ENCODE measurements around the gene DSCAM. TPM values are rescaled to one million over a fixed set of nuclear protein-coding genes. Genes with fewer than 3 reads are reported as not detected.

The DSCAM gene
- total RNA-seq, 1 experiment from 2014 or later: 0.13 TPM

GRCh38 chr21:40300300-40300699 is 546.7 kb downstream of the DSCAM start:
- H3K4me3 Mint-ChIP-seq: no peak overlapping the region
- peak; percentile 21 for DNase-seq (ENCODE audit: low spot score)
- no peak; the same call in 1 of the 2 replicates for ATAC-seq
- CTCF ChIA-PET: no interaction called here
- H3K4me1 Mint-ChIP-seq: no peaks in the 10 kb centered on the region
- POLR2A ChIA-PET: no interaction called here
- peaks cover 1% of the 10 kb centered on the region; the same call in 1 of the 2 replicates for H3K27me3 Mint-ChIP-seq (ENCODE audit: low read depth)
- H3K36me3 Mint-ChIP-seq: no peaks in the 10 kb centered on the region
- peaks cover 31% of the 10 kb centered on the region for H3K9me3 Mint-ChIP-seq
- H3K27ac Mint-ChIP-seq: no peak overlapping the region
- no peak for TF ChIP-seq ZNF532 (CRISPR knock-in tag; IDR thresholded peaks at IDR 0.05; ENCODE audit: borderline replicate concordance)
- no peak for TF ChIP-seq CBFB (CRISPR knock-in tag; IDR thresholded peaks at IDR 0.05; ENCODE audit: low read depth)
- no peak for TF ChIP-seq PREB (CRISPR knock-in tag; IDR thresholded peaks at IDR 0.05; ENCODE audit: borderline replicate concordance)
- no peak for TF ChIP-seq RELA (CRISPR knock-in tag; IDR thresholded peaks at IDR 0.05; ENCODE audit: borderline replicate concordance)
- no peak for TF ChIP-seq SP1 (CRISPR knock-in tag; conservative IDR thresholded peaks at IDR 0.05)

- ChIA-PET CTCF (no interaction called here), POLR2A (no interaction called here)
- H3K27ac Mint-ChIP-seq: no peak overlapping the region
- ATAC-seq (no peak), DNase-seq (ENCODE audit: low spot score) (no peak)
- H3K4me3 Mint-ChIP-seq: no peak overlapping the region
- no peaks in the 10 kb centered on the region for H3K36me3 Mint-ChIP-seq
- peaks cover 3% of the 10 kb centered on the region; the same call in 1 of the 2 replicates for H3K27me3 Mint-ChIP-seq (ENCODE audit: low read depth)
- peaks cover under 1% of the 10 kb centered on the region for H3K4me1 Mint-ChIP-seq
- H3K9me3 Mint-ChIP-seq: peaks cover 27% of the 10 kb centered on the region
- TF ChIP-seq ZNF512 (CRISPR knock-in tag; IDR thresholded peaks at IDR 0.05; ENCODE audit: borderline replicate concordance): no peak
- TF ChIP-seq ELF4 (CRISPR knock-in tag; IDR thresholded peaks at IDR 0.05; ENCODE audit: low read depth): no peak
These were observed 547.5 kb downstream of the DSCAM start for GRCh38 chr21:40299451-40299850.

GRCh38 chr21:40294345-40294744 is 552.6 kb downstream of the DSCAM start:
- ATAC-seq (no peak), DNase-seq (ENCODE audit: low spot score) (no peak)
- H3K4me3 Mint-ChIP-seq: no peak overlapping the region
- ChIA-PET POLR2A (no interaction called here), CTCF (no interaction called here)
- H3K36me3 Mint-ChIP-seq: no peaks in the 10 kb centered on the region
- H3K27ac Mint-ChIP-seq: no peak overlapping the region
- H3K4me1 Mint-ChIP-seq: peaks cover 23% of the 10 kb centered on the region
- peaks cover 3% of the 10 kb centered on the region; the same call in 1 of the 2 replicates for H3K27me3 Mint-ChIP-seq (ENCODE audit: low read depth)
- TF ChIP-seq JAZF1 (CRISPR knock-in tag; IDR thresholded peaks at IDR 0.05) (no peak), AR (CRISPR knock-in tag; IDR thresholded peaks at IDR 0.05) (no peak)
- peaks cover 5% of the 10 kb centered on the region; the same call in 1 of the 2 replicates for H3K9me3 Mint-ChIP-seq
